ENCODE results near the gene MED20. TPM values are rescaled to one million over a fixed set of nuclear protein-coding genes. Genes with fewer than 3 reads are reported as not detected.

The MED20 gene
- total RNA-seq, 1 experiment from 2014 or later: 24.5 TPM

- BruUV-seq (replicated peaks): no TSS peak
- DNase-seq (ENCODE audit: low read depth, low spot score): no peak
- POLR2A ChIA-PET: no interaction called here
- CTCF ChIA-PET: interaction anchor here (0.9 to 1.0 kb wide), 2 partner anchors 91 to 107 kb away, joined by 3 read pairs; no protein-coding TSS in a partner anchor
- intact Hi-C loops (cut with micrococcal nuclease; ENCODE audit: unreplicated experiment): no loop called here
- H3K27ac ChIP-seq (ENCODE audit: low read length): no peak overlapping the region
- no peak for TF ChIP-seq REST (IDR thresholded peaks at IDR 0.05; ENCODE audit: insufficient read depth in 1 of 2, low read depth in 2 of 2, low read length in 1 of 2)
- H3K27me3 ChIP-seq (ENCODE audit: control insufficient read depth, insufficient read depth, low read length): no peaks in the 10 kb centered on the region
- ATAC-seq: no peak
- H3K9me3 ChIP-seq (ENCODE audit: control insufficient read depth, insufficient read depth, low read depth, low read length): no peaks in the 10 kb centered on the region
- in situ Hi-C loops (cut with HindIII; ENCODE audit: low pct_unique_long_range_greater_than_20kb, low sequenced_read_pairs): no loop called here
- H3K4me3 ChIP-seq (ENCODE audit: low read depth in 2 of 2, low read length in 2 of 2): no peak overlapping the region
- peaks cover under 1% of the 10 kb centered on the region; the same call in 1 of the 2 replicates for H3K36me3 ChIP-seq (ENCODE audit: control insufficient read depth, insufficient read depth, low read length)
- H3K4me1 ChIP-seq (ENCODE audit: control insufficient read depth, insufficient read depth, low read length): peaks cover 46% of the 10 kb centered on the region
Observed at GRCh38 chr6:41937861-41938574, 17.1 kb upstream of the MED20 start.

GRCh38 chr6:41937472-41937860 lies 16.5 kb upstream of the MED20 start:
- Histone ChIP-seq H3K27ac (ENCODE audit: low read length) (no peak overlapping the region), H3K4me1 (ENCODE audit: control insufficient read depth, insufficient read depth, low read length) (peaks cover 42% of the 10 kb centered on the region), H3K4me3 (ENCODE audit: low read depth in 2 of 2, low read length in 2 of 2) (no peak overlapping the region), H3K9me3 (ENCODE audit: control insufficient read depth, insufficient read depth, low read depth, low read length) (no peaks in the 10 kb centered on the region), H3K27me3 (ENCODE audit: control insufficient read depth, insufficient read depth, low read length) (no peaks in the 10 kb centered on the region), H3K36me3 (ENCODE audit: control insufficient read depth, insufficient read depth, low read length) (peaks cover 6% of the 10 kb centered on the region; the same call in 1 of the 2 replicates)
- ATAC-seq (no peak), DNase-seq (ENCODE audit: low read depth, low spot score) (no peak)
- in situ Hi-C loops (cut with HindIII; ENCODE audit: low pct_unique_long_range_greater_than_20kb, low sequenced_read_pairs): no loop called here
- BruUV-seq (replicated peaks): no TSS peak
- ChIA-PET CTCF (no interaction called here), POLR2A (no interaction called here)
- TF ChIP-seq CTCF (IDR thresholded peaks at IDR 0.05): no peak
- TF ChIP-seq POLR2AphosphoS5 (IDR thresholded peaks at IDR 0.05; ENCODE audit: low read depth, low read length): no peak
- no peak for TF ChIP-seq TCF7L2 (IDR thresholded peaks at IDR 0.05; ENCODE audit: low read depth, low read length)
- TF ChIP-seq SIN3A (IDR thresholded peaks at IDR 0.05; ENCODE audit: borderline replicate concordance, insufficient read depth, low read depth, low read length): no peak
- TF ChIP-seq REST (IDR thresholded peaks at IDR 0.05; ENCODE audit: insufficient read depth in 1 of 2, low read depth in 2 of 2, low read length in 1 of 2): no peak
- intact Hi-C loops (cut with micrococcal nuclease; ENCODE audit: unreplicated experiment): no loop called here

Measured in Panc1 (cell line).